Measurements from ENCODE around the gene SMIM24. TPM values are rescaled to one million over a fixed set of nuclear protein-coding genes. Genes with fewer than 3 reads are reported as not detected.

SMIM24 gene
- total RNA-seq, 1 experiment from 2014 or later = 1.9 TPM

- Mint-ChIP-seq H3K9me3 (peaks cover 4 to 5% of the 10 kb centered on the region in 2 experiments; a peak in 4 of 5 replicates), H3K4me1 (peaks cover 13 to 28% of the 10 kb centered on the region in 2 experiments), H3K4me3 (peak overlapping the region; percentile 33 to 74; a peak in 4 of 5 replicates), H3K27ac (no peak overlapping the region), H3K36me3 (ENCODE audit: insufficient read depth in 1 of 3, low read depth in 3 of 3) (no peaks in the 10 kb centered on the region; a peak in 2 of 7 replicates), H3K27me3 (ENCODE audit: low read depth) (peaks cover 94% of the 10 kb centered on the region)
- DNase-seq = no peak
- H3K23ac ChIP-seq (ENCODE audit: insufficient read length, low read depth, low read length) = no peak overlapping the region
- H3K9me3 ChIP-seq (ENCODE audit: control insufficient read depth, low read depth, low read length) = no peaks in the 10 kb centered on the region
- no peaks in the 10 kb centered on the region for H3K79me1 ChIP-seq (ENCODE audit: insufficient read depth, low read depth, low read length, poor library complexity, severe bottlenecking)
- H2BK5ac ChIP-seq (ENCODE audit: insufficient read length, low read length) = no peak overlapping the region
- H2BK20ac ChIP-seq (ENCODE audit: low read depth, low read length, poor library complexity, severe bottlenecking) = no peak overlapping the region
- H3K27me3 ChIP-seq (ENCODE audit: insufficient read depth, low read length) = peaks cover 20% of the 10 kb centered on the region
- no peak for TF ChIP-seq CTCF (conservative IDR thresholded peaks at IDR 0.05)
- H4K20me1 ChIP-seq (ENCODE audit: control insufficient read depth, insufficient read depth, insufficient read length) = no peaks in the 10 kb centered on the region
- H2AK5ac ChIP-seq (ENCODE audit: insufficient read length, low read length) = no peak overlapping the region
- WGBS (ENCODE audit: extremely low coverage, insufficient read length, low lambda C conversion rate) = no CpG with 5 or more reads among the region's 58 CpGs
- H3K79me2 ChIP-seq (ENCODE audit: insufficient read depth, low read length) = no peaks in the 10 kb centered on the region
- H4K91ac ChIP-seq (ENCODE audit: insufficient read length, low read depth, low read length) = no peak overlapping the region
- peaks cover 3% of the 10 kb centered on the region for H3K23me2 ChIP-seq (ENCODE audit: insufficient read length, low read depth, low read length, poor library complexity, severe bottlenecking)
- H3K9ac ChIP-seq (ENCODE audit: extremely low read depth, insufficient read length, low read length) = no peak overlapping the region
- H3T11ph ChIP-seq (ENCODE audit: low read length) = no peak overlapping the region
- H3K4me2 ChIP-seq (ENCODE audit: insufficient read depth, insufficient read length, low read length) = peak overlapping the region; percentile 14
- H2BK12ac ChIP-seq (ENCODE audit: insufficient read length, low read depth, low read length) = no peak overlapping the region
- H3K14ac ChIP-seq (ENCODE audit: insufficient read depth, low read length) = no peak overlapping the region; the same call in 1 of the 2 replicates
- no peak overlapping the region for H3K56ac ChIP-seq (ENCODE audit: insufficient read length, low read depth, low read length)
- H2BK15ac ChIP-seq (ENCODE audit: low read depth, low read length) = no peak overlapping the region
- H2AFZ ChIP-seq (ENCODE audit: low read length) = no peak overlapping the region
- no peak overlapping the region for H3K4ac ChIP-seq (ENCODE audit: low read depth, low read length)
- no peak overlapping the region for H2BK120ac ChIP-seq (ENCODE audit: low read depth, low read length, poor library complexity, severe bottlenecking)
- no peak overlapping the region for H3K18ac ChIP-seq (ENCODE audit: insufficient read length, low read depth, low read length)
- H4K5ac ChIP-seq (ENCODE audit: insufficient read length, low read depth, low read length) = no peak overlapping the region
- no peak overlapping the region for H4K8ac ChIP-seq (replicated peaks; ENCODE audit: insufficient read length, low read depth, low read length)
- H3K27ac ChIP-seq (ENCODE audit: insufficient read length, low read depth, low read length) = no peak overlapping the region
- H3K4me1 ChIP-seq (ENCODE audit: insufficient read depth, low read length) = no peaks in the 10 kb centered on the region; the same call in 1 of the 2 replicates
These were observed 17.2 kb downstream of the SMIM24 start for GRCh38 chr19:3462991-3463713.

Data from H9 (cell line).